ENCODE data around the gene CALML3.

CALML3 gene

DNA sequence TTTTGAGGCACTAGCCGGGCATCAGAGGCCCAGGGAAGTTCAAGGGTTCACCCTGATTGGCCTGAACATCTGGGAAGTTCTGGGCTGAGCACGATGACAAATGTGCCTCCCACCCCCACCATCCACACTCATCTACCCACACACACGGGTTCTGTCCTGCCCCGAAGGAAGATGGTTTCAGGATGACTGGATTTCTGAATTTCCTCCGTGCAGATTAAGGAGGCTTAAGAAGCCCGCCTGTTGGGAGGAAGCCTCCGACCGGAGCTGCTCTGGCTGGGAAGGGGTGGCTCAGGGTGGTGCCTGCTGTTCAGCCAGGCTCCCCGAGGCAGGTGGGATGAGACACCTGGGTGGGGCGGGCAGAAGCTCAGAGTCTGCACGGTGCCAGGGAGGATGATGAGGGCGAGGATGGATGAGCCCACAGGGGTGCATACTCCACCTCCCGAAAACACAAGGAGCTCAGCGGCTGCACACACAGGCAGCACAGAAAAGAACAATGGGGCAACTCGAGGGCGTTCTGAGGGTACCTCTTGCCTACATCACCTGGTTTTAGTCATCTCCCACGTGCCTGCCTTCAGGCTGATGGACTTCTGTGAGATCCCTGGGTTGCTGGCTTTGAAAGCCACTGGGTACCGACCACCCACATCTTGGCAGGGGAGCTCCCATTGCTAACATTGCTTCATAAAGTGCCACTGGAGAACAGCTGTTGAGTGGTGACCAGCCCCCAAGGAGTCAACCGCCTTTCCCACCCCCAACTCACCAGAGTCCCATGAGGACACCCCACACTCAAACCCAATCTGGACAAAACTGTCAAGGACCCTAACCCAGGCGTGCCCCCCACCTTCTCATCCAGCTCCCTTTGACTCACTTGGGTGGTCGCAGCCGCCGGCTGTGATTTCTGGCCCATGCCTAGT lies 41.2 kb downstream of the CALML3 start:
- no peaks in the 10 kb centered on the region for H3K36me3 ChIP-seq (ENCODE audit: control insufficient read depth, low read depth, low read length)
- H3K27ac ChIP-seq (ENCODE audit: low read length), result no peak overlapping the region
- H3K4me3 ChIP-seq (ENCODE audit: low read length), result no peak overlapping the region
- no peak overlapping the region for H3K9ac ChIP-seq (ENCODE audit: low read length)
- no peaks in the 10 kb centered on the region for H3K9me3 ChIP-seq (ENCODE audit: control insufficient read depth, low read depth, low read length)
- no peaks in the 10 kb centered on the region for H3K27me3 ChIP-seq (ENCODE audit: control insufficient read depth, insufficient read depth, low read length)
- H3K4me1 ChIP-seq (ENCODE audit: control insufficient read depth, low read depth, low read length), result no peaks in the 10 kb centered on the region

GRCh38 chr10:5566614-5567013 lies 41.9 kb downstream of the CALML3 start:
- Histone ChIP-seq H3K9me3 (ENCODE audit: control insufficient read depth, low read depth, low read length) (no peaks in the 10 kb centered on the region), H3K36me3 (ENCODE audit: control insufficient read depth, low read depth, low read length) (no peaks in the 10 kb centered on the region), H3K4me1 (ENCODE audit: control insufficient read depth, low read depth, low read length) (no peaks in the 10 kb centered on the region), H3K27me3 (ENCODE audit: control insufficient read depth, insufficient read depth, low read length) (no peaks in the 10 kb centered on the region), H3K4me3 (ENCODE audit: low read length) (no peak overlapping the region), H3K9ac (ENCODE audit: low read length) (no peak overlapping the region), H3K27ac (ENCODE audit: low read length) (no peak overlapping the region)

- Histone ChIP-seq H3K36me3 (ENCODE audit: control insufficient read depth, low read depth, low read length) (no peaks in the 10 kb centered on the region), H3K27me3 (ENCODE audit: control insufficient read depth, insufficient read depth, low read length) (no peaks in the 10 kb centered on the region), H3K9me3 (ENCODE audit: control insufficient read depth, low read depth, low read length) (no peaks in the 10 kb centered on the region), H3K4me3 (ENCODE audit: low read length) (no peak overlapping the region), H3K9ac (ENCODE audit: low read length) (no peak overlapping the region), H3K27ac (ENCODE audit: low read length) (no peak overlapping the region), H3K4me1 (ENCODE audit: control insufficient read depth, low read depth, low read length) (no peaks in the 10 kb centered on the region)
Measured at GRCh38 chr10:5567477-5567876, 42.7 kb downstream of the CALML3 start.

DNA sequence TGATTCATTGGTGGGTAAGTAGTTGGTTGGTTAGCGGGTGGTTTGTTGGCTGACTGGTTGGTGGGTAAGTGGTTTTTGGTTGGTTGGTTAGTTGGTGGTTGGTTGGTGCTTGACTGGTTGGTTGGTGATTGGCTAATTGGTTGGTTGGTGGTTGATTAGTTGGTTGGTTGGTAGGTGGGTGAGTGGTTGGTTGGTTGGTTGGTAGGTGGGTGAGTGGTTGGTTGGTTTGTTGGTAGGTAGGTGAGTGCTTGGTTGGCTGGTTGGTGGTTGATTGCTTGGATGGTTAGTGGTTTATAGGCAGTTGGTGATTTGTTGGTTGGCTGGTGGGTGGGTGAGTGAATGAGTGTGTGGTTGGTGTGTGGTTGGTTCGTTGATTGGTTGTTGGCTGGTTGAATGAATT lies 44.2 kb downstream of the CALML3 start:
- Histone ChIP-seq H3K9me3 (ENCODE audit: control insufficient read depth, low read depth, low read length) (no peaks in the 10 kb centered on the region), H3K9ac (ENCODE audit: low read length) (no peak overlapping the region), H3K27me3 (ENCODE audit: control insufficient read depth, insufficient read depth, low read length) (no peaks in the 10 kb centered on the region), H3K4me3 (ENCODE audit: low read length) (no peak overlapping the region), H3K27ac (ENCODE audit: low read length) (no peak overlapping the region), H3K36me3 (ENCODE audit: control insufficient read depth, low read depth, low read length) (no peaks in the 10 kb centered on the region), H3K4me1 (ENCODE audit: control insufficient read depth, low read depth, low read length) (no peaks in the 10 kb centered on the region)

- Histone ChIP-seq H3K4me1 (ENCODE audit: control insufficient read depth, low read depth, low read length) (no peaks in the 10 kb centered on the region), H3K36me3 (ENCODE audit: control insufficient read depth, low read depth, low read length) (no peaks in the 10 kb centered on the region), H3K9ac (ENCODE audit: low read length) (no peak overlapping the region), H3K9me3 (ENCODE audit: control insufficient read depth, low read depth, low read length) (no peaks in the 10 kb centered on the region), H3K27me3 (ENCODE audit: control insufficient read depth, insufficient read depth, low read length) (no peaks in the 10 kb centered on the region), H3K27ac (ENCODE audit: low read length) (no peak overlapping the region), H3K4me3 (ENCODE audit: low read length) (no peak overlapping the region)
Measured at GRCh38 chr10:5569568-5569967, 44.8 kb downstream of the CALML3 start.

DNA sequence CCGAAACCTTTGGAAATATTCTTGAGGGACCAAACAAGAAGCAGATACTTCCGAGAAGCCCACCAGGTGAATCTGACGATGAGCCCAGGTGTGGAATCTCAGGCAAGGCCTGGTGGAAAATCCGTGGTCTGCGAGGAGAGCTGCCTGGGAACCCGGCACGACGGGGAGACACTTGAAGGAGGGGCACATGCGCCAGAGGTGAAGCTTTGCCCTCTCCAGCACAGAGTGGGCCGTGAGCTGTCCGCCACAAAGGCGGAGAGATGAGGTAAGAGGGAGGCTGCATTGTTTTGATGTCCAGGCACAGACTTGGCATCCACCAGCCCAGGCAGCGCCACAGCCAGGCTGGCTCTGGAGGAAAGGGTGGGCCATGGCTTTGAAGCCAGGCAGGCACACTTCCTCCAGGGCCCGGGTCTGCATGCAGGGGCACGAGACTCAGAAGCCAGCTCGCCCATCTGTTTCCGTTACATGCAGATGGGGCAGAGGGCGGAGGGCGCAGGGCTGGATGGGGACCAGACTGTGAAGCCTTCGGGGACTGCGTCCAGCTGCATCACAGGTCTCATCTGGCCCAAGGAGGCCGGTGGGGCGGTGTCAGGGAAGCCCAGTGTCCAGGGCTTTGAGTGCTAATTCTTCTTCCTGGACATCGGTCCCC lies 45.4 kb downstream of the CALML3 start:
- Histone ChIP-seq H3K27me3 (ENCODE audit: control insufficient read depth, insufficient read depth, low read length) (no peaks in the 10 kb centered on the region), H3K4me1 (ENCODE audit: control insufficient read depth, low read depth, low read length) (no peaks in the 10 kb centered on the region), H3K9me3 (ENCODE audit: control insufficient read depth, low read depth, low read length) (no peaks in the 10 kb centered on the region), H3K27ac (ENCODE audit: low read length) (no peak overlapping the region), H3K9ac (ENCODE audit: low read length) (no peak overlapping the region), H3K36me3 (ENCODE audit: control insufficient read depth, low read depth, low read length) (no peaks in the 10 kb centered on the region), H3K4me3 (ENCODE audit: low read length) (no peak overlapping the region)

DNA sequence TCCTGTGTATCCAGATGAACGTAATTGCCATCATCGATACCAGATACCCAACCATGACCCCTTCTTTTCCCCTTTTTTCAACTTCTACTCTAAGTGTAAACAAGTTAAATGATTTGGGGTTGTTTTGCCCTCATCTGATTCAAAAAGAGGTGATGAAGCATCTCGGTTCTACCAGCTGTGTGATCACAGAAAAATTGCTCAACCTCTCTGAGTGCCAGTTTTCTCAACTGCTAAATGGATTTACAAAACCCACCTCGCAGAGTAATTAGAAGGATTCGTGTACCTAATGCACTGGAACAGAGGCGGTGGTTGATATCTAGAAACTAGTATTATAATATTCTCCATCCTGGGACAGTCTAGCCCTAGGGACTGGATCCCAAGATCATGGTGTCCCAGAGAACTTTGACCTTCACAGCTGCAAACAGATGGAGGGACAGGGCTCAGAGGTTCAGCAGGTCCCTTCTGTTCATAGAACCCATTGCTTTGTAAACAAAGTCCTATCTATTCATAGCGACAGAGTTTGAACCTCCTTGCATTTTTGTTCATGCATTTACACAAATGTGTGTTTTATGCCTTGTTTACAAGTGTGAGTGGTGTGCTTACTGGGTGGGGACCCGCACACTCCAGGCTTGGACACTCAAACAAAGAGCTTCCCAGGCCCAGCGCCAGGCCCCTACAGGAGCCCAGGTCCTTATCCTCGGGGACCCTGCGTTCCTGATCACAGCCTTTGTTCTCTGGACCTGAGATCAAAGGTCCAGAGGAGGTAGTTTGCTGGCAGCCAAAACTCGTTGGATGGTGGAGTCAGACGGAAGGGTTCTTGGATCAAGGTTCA lies 46.4 kb downstream of the CALML3 start:
- H3K36me3 ChIP-seq (ENCODE audit: control insufficient read depth, low read depth, low read length), result no peaks in the 10 kb centered on the region
- no peaks in the 10 kb centered on the region for H3K27me3 ChIP-seq (ENCODE audit: control insufficient read depth, insufficient read depth, low read length)
- H3K4me3 ChIP-seq (ENCODE audit: low read length), result no peak overlapping the region
- H3K27ac ChIP-seq (ENCODE audit: low read length), result no peak overlapping the region
- no peaks in the 10 kb centered on the region for H3K4me1 ChIP-seq (ENCODE audit: control insufficient read depth, low read depth, low read length)
- no peak overlapping the region for H3K9ac ChIP-seq (ENCODE audit: low read length)
- H3K9me3 ChIP-seq (ENCODE audit: control insufficient read depth, low read depth, low read length), result no peaks in the 10 kb centered on the region

- no peak overlapping the region for H3K4me3 ChIP-seq (ENCODE audit: low read length)
- no peaks in the 10 kb centered on the region for H3K27me3 ChIP-seq (ENCODE audit: control insufficient read depth, insufficient read depth, low read length)
- H3K9ac ChIP-seq (ENCODE audit: low read length), result no peak overlapping the region
- no peaks in the 10 kb centered on the region for H3K9me3 ChIP-seq (ENCODE audit: control insufficient read depth, low read depth, low read length)
- no peak overlapping the region for H3K27ac ChIP-seq (ENCODE audit: low read length)
- no peaks in the 10 kb centered on the region for H3K36me3 ChIP-seq (ENCODE audit: control insufficient read depth, low read depth, low read length)
- H3K4me1 ChIP-seq (ENCODE audit: control insufficient read depth, low read depth, low read length), result no peaks in the 10 kb centered on the region
Measured at GRCh38 chr10:5571826-5572225, 47.1 kb downstream of the CALML3 start.

DNA sequence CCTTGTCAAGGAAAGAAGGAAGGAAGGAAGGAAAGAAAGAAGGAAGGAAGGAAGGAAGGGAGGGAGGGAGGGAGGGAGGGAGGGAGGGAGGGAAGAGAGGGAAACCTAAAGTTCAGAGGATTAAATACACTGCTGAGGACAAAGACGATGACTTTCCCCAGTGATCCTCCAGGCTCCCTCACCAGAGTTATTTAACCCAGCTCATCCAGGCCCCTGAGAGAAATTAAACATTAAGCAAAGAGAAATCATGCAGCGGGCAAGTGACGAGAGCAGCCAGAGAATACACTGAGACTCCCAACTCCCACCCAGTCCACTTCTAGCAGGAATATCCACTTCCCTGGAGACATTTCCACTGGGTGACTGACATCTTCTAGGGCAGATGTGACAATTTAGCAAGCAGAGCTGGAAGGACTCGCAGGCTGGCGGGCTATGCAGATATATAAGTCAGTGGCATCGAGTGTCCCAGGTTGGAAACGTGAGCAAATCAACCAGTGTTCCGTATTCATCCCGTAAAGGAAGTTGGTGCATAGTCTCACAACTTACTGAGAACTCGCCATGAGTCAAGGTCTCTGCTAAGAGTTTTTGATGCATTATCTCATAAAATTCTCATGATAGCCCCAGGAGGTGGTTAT lies 48.7 kb downstream of the CALML3 start:
- Histone ChIP-seq H3K27ac (ENCODE audit: low read length) (no peak overlapping the region), H3K27me3 (ENCODE audit: control insufficient read depth, insufficient read depth, low read length) (no peaks in the 10 kb centered on the region), H3K36me3 (ENCODE audit: control insufficient read depth, low read depth, low read length) (no peaks in the 10 kb centered on the region), H3K4me1 (ENCODE audit: control insufficient read depth, low read depth, low read length) (no peaks in the 10 kb centered on the region), H3K9ac (ENCODE audit: low read length) (no peak overlapping the region), H3K4me3 (ENCODE audit: low read length) (no peak overlapping the region), H3K9me3 (ENCODE audit: control insufficient read depth, low read depth, low read length) (no peaks in the 10 kb centered on the region)

- no peak overlapping the region for H3K27ac ChIP-seq (ENCODE audit: low read length)
- H3K27me3 ChIP-seq (ENCODE audit: control insufficient read depth, insufficient read depth, low read length), result no peaks in the 10 kb centered on the region
- no peak overlapping the region for H3K4me3 ChIP-seq (ENCODE audit: low read length)
- no peaks in the 10 kb centered on the region for H3K4me1 ChIP-seq (ENCODE audit: control insufficient read depth, low read depth, low read length)
- no peak overlapping the region for H3K9ac ChIP-seq (ENCODE audit: low read length)
- no peaks in the 10 kb centered on the region for H3K36me3 ChIP-seq (ENCODE audit: control insufficient read depth, low read depth, low read length)
- H3K9me3 ChIP-seq (ENCODE audit: control insufficient read depth, low read depth, low read length), result no peaks in the 10 kb centered on the region
Measured at GRCh38 chr10:5573968-5574641, 49.3 kb downstream of the CALML3 start.

Measured in iPS-18a (cell line).